Neural crest cell (in vitro differentiated cells): ENCODE measurements around the gene HNRNPA3. TPM values are rescaled to one million over a fixed set of nuclear protein-coding genes. Genes with fewer than 3 reads are reported as not detected.

Experiments
- DNase-seq: peaks from one replicate; pipeline ENCODE4 v3.0.0; 2021; ENCODE audit warnings: low read depth, mixed read lengths, low spot score
- H3K27ac Mint-ChIP-seq: one replicate; pipeline ENCODE4 v1.8.0; 2021; ENCODE audit warnings: mild to moderate bottlenecking, mixed read lengths; ENCODE audit not compliant: unreplicated experiment
- H3K27me3 Mint-ChIP-seq: 2 replicates; pipeline ENCODE4 v1.8.0; 2021; ENCODE audit warnings: low read depth, mild to moderate bottlenecking, mixed read lengths
- H3K36me3 Mint-ChIP-seq: 2 replicates; pipeline ENCODE4 v1.8.0; 2021; ENCODE audit warnings: low read depth, mild to moderate bottlenecking, mixed read lengths
- H3K4me1 Mint-ChIP-seq: 2 replicates; pipeline ENCODE4 v1.8.0; 2021; ENCODE audit warnings: mixed read lengths
- H3K4me3 Mint-ChIP-seq: one replicate; pipeline ENCODE4 v1.8.0; 2021; ENCODE audit warnings: mild to moderate bottlenecking, mixed read lengths
- H3K9me3 Mint-ChIP-seq: 2 replicates; pipeline ENCODE4 v1.8.0; 2021; ENCODE audit warnings: mixed read lengths
- CTCF ChIP-seq: fragments of 200-600 bp; sonication (generic); conservative IDR thresholded peaks from 2 replicates; pipeline ENCODE4 v1.5.0; 2021; ENCODE audit warnings: antibody characterized with exemption, mild to moderate bottlenecking
- microRNA-seq: library from miRNA; unstranded; fragments of <30 nt; microRNA quantifications from one replicate; pipeline ENCODE4, GENCODE V29; 2020
- total RNA-seq: library from RNA; stranded (reverse); gene quantifications from 2 replicates; pipeline ENCODE4 v1.2.1, GENCODE V29; 2021

Gene HNRNPA3
- total RNA-seq, 1 donor from 2014 or later = 397 TPM

- Mint-ChIP-seq H3K27me3 (no peaks in the 10 kb centered on the region), H3K36me3 (no peaks in the 10 kb centered on the region), H3K27ac (no peak overlapping the region), H3K4me1 (peaks cover 9% of the 10 kb centered on the region), H3K9me3 (no peaks in the 10 kb centered on the region), H3K4me3 (no peak overlapping the region)
- TF ChIP-seq CTCF = no peak
- no peak for DNase-seq
Measured at GRCh38 chr2:177270531-177270930, 57.9 kb downstream of the HNRNPA3 start.

DNA sequence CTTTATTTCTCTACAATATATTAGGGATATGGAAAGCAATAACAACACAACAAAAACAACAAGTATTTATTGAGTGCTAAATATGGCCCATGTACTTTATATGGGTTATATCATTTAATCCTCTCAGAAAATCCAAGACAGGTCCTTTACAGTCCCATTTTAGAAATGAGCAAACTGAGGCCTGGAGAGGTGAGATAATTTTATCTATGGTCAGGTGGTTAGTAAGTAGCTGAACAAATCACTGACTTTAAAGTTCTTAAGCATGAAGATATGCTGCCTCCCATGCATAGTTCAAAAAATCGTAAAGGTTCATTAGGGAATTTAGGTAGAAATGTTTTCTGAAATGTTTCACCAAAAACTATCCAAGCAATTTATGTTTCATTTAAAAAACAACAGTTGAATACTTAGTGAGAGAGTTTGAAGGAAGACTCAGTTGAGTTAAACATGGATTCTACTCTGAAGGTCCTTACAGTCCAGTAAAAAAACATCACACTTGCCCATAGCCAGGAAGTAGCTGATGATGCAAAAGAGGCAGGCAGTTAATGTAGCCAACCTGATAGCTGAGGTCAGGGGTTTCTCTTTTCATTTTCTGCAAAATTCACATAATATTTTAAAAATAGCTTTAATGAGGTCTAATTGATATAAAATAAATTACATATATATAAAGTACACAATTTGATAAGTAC is 59.5 kb downstream of the HNRNPA3 start:
- H3K27me3 Mint-ChIP-seq = no peaks in the 10 kb centered on the region
- no peaks in the 10 kb centered on the region for H3K9me3 Mint-ChIP-seq
- H3K27ac Mint-ChIP-seq = no peak overlapping the region
- no peak for DNase-seq
- no peaks in the 10 kb centered on the region for H3K4me1 Mint-ChIP-seq
- no peaks in the 10 kb centered on the region for H3K36me3 Mint-ChIP-seq
- no peak for TF ChIP-seq CTCF
- no peak overlapping the region for H3K4me3 Mint-ChIP-seq

GRCh38 chr2:177272765-177273164 is 60.2 kb downstream of the HNRNPA3 start:
- no peak overlapping the region for H3K4me3 Mint-ChIP-seq
- no peaks in the 10 kb centered on the region for H3K9me3 Mint-ChIP-seq
- TF ChIP-seq CTCF = no peak
- H3K4me1 Mint-ChIP-seq = no peaks in the 10 kb centered on the region
- H3K27me3 Mint-ChIP-seq = no peaks in the 10 kb centered on the region
- H3K27ac Mint-ChIP-seq = no peak overlapping the region
- DNase-seq = no peak
- H3K36me3 Mint-ChIP-seq = no peaks in the 10 kb centered on the region

GRCh38 chr2:177273408-177273807 is 60.8 kb downstream of the HNRNPA3 start:
- Mint-ChIP-seq H3K27ac (no peak overlapping the region), H3K4me1 (no peaks in the 10 kb centered on the region), H3K27me3 (no peaks in the 10 kb centered on the region), H3K9me3 (no peaks in the 10 kb centered on the region), H3K36me3 (no peaks in the 10 kb centered on the region), H3K4me3 (no peak overlapping the region)
- no peak for DNase-seq
- TF ChIP-seq CTCF = no peak

Small RNAs within 50 kb of the gene (microRNA-seq; reads per million reads assigned to microRNA genes)
- gene MIR3128 = not detected

Other genes with a start within 250 kb of the HNRNPA3 start
- gene NFE2L2, start 51.9 kb downstream of the HNRNPA3 start, total RNA-seq = 32.3 and 34.0 TPM in 2 replicates
- 49.3 and 51.5 TPM in 2 replicates for gene AGPS, start 180.0 kb downstream of the HNRNPA3 start, total RNA-seq